Measurements from ENCODE around the gene CNOT6. TPM values are rescaled to one million over a fixed set of nuclear protein-coding genes. Genes with fewer than 3 reads are reported as not detected.
A peak's percentile ranks its signal among the peaks of the same experiment; 100 is the strongest.

The CNOT6 gene
- polyA plus RNA-seq, 6 donors from 2014 or later, result 0.84 to 8.8 (median 6.3) TPM

DNA sequence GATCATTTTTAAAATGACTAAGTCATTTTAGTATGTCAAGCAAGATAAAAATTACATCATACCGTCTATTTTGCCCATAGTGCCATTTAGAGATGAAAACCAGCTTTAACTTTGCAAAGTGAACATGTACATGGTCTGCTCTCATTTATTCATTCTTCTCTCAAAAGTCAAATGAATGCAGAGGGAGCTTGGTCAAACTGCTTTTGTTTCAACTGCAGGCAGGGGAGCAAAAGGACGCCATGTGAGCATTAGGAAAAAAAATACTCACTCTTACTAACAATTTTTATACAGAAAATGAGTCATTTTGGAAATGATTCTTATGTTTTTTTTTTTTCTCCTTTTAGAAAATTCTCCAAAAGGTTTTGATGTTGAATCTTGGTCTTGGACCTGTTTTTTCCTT lies 81.4 kb downstream of the CNOT6 start:
- H3K36me3 Mint-ChIP-seq, result peaks cover 22 to 28% of the 10 kb centered on the region in 2 donors

DNA sequence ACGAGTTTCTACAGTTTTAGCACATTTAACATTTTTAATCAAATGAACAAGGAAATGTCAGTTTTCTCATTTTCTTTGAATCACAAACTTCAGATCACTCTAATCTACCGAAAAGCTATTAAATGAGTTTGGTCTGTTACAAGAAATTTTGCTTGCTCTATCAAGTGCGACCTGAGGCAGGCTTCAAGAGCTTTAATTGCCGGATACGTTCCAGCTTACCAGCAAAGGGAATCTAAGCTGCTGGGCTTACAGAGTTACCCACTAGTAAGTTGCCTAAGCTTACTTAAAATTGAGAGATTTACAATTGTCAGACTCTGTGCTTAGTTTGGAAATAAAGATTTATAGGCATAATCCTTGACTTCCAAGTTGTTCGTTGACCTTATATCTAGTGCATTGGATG lies 86.5 kb downstream of the CNOT6 start:
- no peak for DNase-seq
- peak overlapping the region in 1 of 8 donors; percentile 5 for H3K4me3 Mint-ChIP-seq
- H3K9me3 Mint-ChIP-seq, result peaks cover 0 to 20% (median 7%) of the 10 kb centered on the region in 7 donors
- peaks cover 0 to 5% (median 0%) of the 10 kb centered on the region in 3 donors for H3K27me3 Mint-ChIP-seq
- H3K27ac Mint-ChIP-seq, result peak overlapping the region in 1 of 6 donors; percentile 3
- H3K4me1 Mint-ChIP-seq, result no peaks in the 10 kb centered on the region
- ATAC-seq (ENCODE audit: low read depth in 2 of 2), result no peak
- peaks cover 0 to 15% of the 10 kb centered on the region in 2 donors for H3K36me3 Mint-ChIP-seq

More for the DNA sequence above, 81.4 kb downstream of the CNOT6 start:
- H3K4me1 Mint-ChIP-seq, result peaks cover 0 to 4% (median 0%) of the 10 kb centered on the region in 3 donors
- no peaks in the 10 kb centered on the region for H3K9me3 Mint-ChIP-seq
- ATAC-seq (ENCODE audit: low read depth in 2 of 2) (no peak), DNase-seq (no peak)
- H3K27ac Mint-ChIP-seq, result peak overlapping the region in 1 of 6 donors; percentile 26
- no peak overlapping the region for H3K4me3 Mint-ChIP-seq
- H3K27me3 Mint-ChIP-seq, result no peaks in the 10 kb centered on the region

DNA sequence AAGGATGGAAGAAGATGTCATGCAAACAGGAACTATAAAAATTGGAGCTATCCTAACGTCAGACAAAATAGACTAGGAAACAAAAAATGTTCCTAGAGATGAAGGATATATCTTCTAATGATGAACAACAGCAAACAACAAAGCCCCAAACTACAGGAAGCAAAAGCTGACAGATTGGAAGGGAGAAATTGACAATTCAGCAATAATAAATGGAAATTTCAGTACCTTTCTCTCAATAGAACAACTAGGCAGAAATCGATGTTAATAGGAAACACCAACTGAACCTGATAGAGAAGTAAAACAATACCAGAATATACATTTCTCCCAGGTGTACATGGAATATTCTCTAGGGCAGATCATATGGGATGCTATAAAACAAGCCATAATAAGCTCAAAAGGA lies 89.6 kb downstream of the CNOT6 start:
- H3K27ac Mint-ChIP-seq, result no peak overlapping the region
- H3K4me1 Mint-ChIP-seq, result no peaks in the 10 kb centered on the region
- H3K27me3 Mint-ChIP-seq, result peaks cover 0 to 11% (median 10%) of the 10 kb centered on the region in 3 donors
- peaks cover 0 to 20% (median 7%) of the 10 kb centered on the region in 7 donors for H3K9me3 Mint-ChIP-seq
- H3K36me3 Mint-ChIP-seq, result no peaks in the 10 kb centered on the region
- no peak overlapping the region for H3K4me3 Mint-ChIP-seq
- ATAC-seq (ENCODE audit: low read depth in 2 of 2) (no peak), DNase-seq (no peak)

DNA sequence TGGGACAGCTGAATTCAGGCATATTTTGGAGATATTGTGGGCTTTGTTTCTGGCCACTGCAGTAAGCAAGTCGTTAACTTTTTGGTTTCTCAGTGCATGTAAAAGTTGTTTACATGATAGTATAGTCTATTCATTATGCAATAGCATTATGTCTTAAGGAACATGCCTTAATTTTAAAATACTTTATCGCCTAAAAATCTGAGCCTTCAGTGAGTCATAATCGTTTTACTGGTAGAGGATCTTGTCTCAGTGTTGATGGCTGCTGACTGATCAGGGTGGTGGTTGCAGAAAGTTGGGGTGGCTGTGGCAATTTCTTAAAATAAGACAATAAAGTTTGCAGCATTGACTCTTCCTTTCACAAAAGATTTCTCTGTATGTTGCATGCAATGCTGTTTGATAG lies 92.0 kb downstream of the CNOT6 start:
- no peak for DNase-seq

DNA sequence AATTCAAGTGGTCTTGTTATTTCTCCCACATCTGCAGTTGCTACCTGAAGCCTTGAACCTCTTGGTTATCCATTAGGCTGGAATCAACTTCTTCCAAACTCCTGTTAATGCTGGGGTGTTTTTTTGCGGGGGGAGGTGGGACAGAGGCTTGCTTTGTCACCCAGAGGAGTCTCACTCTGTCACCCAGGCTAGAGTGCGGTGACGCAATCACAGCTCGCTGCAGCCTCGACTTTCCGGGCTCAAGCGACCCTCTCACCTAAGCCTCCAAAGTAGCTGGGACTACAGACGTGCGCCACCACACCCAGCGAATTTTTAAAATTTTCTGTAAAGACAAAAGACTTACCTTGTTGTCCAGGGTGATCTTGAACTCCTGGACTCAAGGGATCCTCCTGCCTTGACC lies 92.7 kb downstream of the CNOT6 start:
- Mint-ChIP-seq H3K4me3 (no peak overlapping the region), H3K36me3 (peaks cover 0 to 1% of the 10 kb centered on the region in 2 donors), H3K27ac (no peak overlapping the region), H3K4me1 (peaks cover 0 to under 1% (median 0%) of the 10 kb centered on the region in 3 donors), H3K27me3 (peaks cover 2 to 23% (median 12%) of the 10 kb centered on the region in 3 donors), H3K9me3 (peaks cover 0 to 20% (median 7%) of the 10 kb centered on the region in 7 donors)
- ATAC-seq (ENCODE audit: low read depth in 2 of 2) (no peak), DNase-seq (no peak)

More for the DNA sequence above, 92.0 kb downstream of the CNOT6 start:
- Mint-ChIP-seq H3K36me3 (no peaks in the 10 kb centered on the region), H3K4me1 (no peaks in the 10 kb centered on the region), H3K27me3 (peaks cover 0 to 22% (median 12%) of the 10 kb centered on the region in 3 donors), H3K9me3 (peaks cover 0 to 20% (median 7%) of the 10 kb centered on the region in 7 donors), H3K27ac (no peak overlapping the region), H3K4me3 (no peak overlapping the region)
- no peak for ATAC-seq (ENCODE audit: low read depth in 2 of 2)

DNA sequence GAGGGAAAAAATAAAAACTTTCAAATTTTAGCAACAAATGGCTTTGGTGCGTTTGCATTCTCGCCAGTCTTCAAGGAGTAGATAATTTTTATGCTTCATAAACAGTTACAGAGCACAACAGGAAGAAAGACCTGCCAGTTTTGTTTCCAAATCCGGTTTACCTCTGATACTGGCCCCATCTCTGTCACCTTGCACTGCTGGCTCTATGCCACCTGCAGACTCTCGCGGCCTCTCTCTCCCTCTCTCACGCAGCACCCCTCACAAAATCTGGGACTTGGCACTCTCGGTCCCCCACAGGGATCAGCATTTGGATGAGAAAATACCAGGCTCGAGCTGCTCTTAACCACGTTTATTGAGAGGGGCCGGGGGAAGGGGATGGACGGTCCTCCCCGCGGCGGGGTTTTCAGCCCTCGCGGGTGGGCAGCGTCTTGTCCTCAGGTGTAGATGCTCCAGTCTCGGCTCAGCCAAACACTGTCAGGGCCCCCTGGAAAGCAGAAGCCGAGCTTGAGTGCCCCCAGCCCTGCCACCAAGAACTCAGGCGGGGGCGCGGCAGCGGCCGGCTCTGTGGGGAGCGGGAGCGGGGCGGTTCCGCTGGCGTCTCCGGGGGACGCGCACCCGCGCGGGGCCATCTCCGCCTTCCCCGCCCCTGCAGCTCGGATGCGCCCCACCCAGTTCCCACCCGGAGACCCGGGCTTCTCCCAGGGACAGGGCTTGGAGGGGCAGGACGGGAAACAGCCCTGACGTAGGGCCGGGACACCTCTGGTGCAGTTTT lies 95.8 kb downstream of the CNOT6 start:
- no peak for DNase-seq
- H3K27me3 Mint-ChIP-seq, result peaks cover 24 to 51% (median 24%) of the 10 kb centered on the region in 3 donors
- no peak overlapping the region for H3K27ac Mint-ChIP-seq
- H3K9me3 Mint-ChIP-seq, result peaks cover 0 to 4% (median under 1%) of the 10 kb centered on the region in 7 donors
- peaks cover 4 to 5% (median 4%) of the 10 kb centered on the region in 3 donors for H3K4me1 Mint-ChIP-seq
- no peak overlapping the region for H3K4me3 Mint-ChIP-seq
- peaks cover 0 to 8% of the 10 kb centered on the region in 2 donors for H3K36me3 Mint-ChIP-seq
- no peak for ATAC-seq (ENCODE audit: low read depth in 2 of 2)

DNA sequence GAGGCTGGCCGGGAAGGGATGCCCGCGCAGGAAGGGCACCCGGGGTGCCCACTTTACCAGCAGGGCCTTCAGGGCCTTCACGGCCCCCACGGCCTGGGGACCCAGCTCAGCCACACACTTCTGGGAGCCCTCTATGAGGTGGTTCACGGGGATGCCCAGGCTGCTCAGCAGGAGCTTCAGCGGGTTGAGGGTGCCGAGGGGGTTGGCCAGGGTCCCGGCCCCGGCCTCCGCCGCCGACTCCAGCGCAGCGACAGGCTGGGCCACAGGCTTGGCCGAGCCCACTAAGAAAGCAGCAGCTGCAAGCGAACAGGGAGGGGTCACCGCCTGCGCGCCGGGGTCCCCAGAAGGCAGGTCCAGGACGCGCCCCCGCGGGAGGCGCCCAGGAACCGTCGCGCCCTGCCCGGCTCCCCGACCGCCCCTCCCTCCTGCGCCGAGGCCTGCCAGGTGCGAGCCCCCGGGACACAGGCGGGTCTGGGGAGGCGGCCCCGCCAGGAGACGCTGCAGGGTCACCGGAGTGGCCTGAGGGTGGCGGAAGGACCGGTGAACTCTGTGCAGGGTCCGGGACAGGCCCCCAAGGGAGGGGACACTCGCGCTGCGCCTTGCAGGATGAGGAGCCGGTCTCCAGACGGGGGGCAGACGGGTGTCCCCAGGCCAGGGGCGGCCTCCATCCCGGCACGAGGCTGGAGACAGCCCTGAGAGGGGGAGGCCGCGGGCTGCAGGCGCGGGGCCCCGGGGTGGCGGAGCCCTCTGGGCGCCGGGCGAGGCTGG lies 96.5 kb downstream of the CNOT6 start:
- no peak for ATAC-seq (ENCODE audit: low read depth in 2 of 2)
- DNase-seq, result no peak
- Mint-ChIP-seq H3K4me1 (peaks cover 4 to 5% (median 4%) of the 10 kb centered on the region in 3 donors), H3K36me3 (peaks cover 0 to 8% of the 10 kb centered on the region in 2 donors), H3K4me3 (no peak overlapping the region), H3K27me3 (peaks cover 20 to 51% (median 24%) of the 10 kb centered on the region in 3 donors), H3K27ac (no peak overlapping the region), H3K9me3 (peaks cover 0 to 4% (median 0%) of the 10 kb centered on the region in 7 donors)

DNA sequence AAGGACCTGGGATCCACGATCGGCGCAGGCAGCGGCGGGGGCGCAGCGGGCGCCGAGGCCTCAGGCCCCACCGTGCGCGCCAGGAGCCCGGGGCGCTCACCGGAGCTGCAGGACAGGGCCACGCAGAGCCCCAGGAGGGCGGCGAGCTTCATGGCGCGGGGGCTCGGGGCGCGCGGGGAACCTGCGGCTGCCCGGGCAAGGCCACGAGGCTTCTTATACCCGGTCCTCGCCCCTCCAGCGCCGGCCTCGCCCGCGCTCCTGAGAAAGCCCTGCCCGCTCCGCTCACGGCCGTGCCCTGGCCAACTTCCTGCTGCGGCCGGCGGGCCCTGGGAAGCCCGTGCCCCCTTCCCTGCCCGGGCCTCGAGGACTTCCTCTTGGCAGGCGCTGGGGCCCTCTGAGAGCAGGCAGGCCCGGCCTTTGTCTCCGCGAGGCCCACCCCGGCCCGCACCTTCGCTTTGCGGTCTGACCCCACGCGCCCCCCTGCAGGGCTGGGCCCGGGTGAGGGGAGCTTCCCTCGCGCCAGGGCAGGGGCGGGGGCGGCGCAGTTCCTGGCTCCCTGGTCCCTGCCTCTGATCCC lies 97.2 kb downstream of the CNOT6 start, which contains the start of gene SCGB3A1:
Gene SCGB3A1, minus strand, starts transcription at position 189 of the 577 bp plus-strand sequence. Its CDS starts 37 bp downstream, at position 152.
- peaks cover 0 to 4% (median 0%) of the 10 kb centered on the region in 7 donors for H3K9me3 Mint-ChIP-seq
- no peak for ATAC-seq (ENCODE audit: low read depth in 2 of 2)
- H3K36me3 Mint-ChIP-seq, result peaks cover 0 to 8% of the 10 kb centered on the region in 2 donors
- H3K27me3 Mint-ChIP-seq, result peaks cover 24 to 51% (median 24%) of the 10 kb centered on the region in 3 donors
- peaks cover 4 to 5% (median 4%) of the 10 kb centered on the region in 3 donors for H3K4me1 Mint-ChIP-seq
- H3K27ac Mint-ChIP-seq, result no peak within 1 kb of the TSS
- no peak for DNase-seq
- peak within 1 kb of the TSS in 4 of 8 donors; percentile 3 to 81 (median 38) for H3K4me3 Mint-ChIP-seq

DNA sequence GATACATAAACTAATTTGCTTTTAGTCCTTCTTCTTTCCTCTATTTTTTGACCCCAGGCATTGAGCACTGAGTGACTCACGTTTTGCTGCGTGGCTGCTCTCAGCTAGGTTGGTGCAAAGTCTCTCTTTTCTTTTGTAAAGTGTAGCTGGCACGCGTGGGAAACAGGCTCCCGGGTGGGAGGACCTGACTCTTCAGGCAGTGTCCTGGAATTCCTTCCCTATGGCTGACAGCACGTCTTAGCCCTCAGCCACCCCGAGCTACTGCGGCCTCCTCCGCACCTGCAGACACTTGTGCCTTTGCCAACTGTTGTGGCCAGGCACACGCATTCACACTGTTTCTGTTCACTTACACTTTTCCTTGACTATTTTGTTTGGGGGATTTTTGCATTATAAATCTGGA lies 98.0 kb downstream of the CNOT6 start:
- H3K9me3 Mint-ChIP-seq, result peaks cover 0 to 4% (median 0%) of the 10 kb centered on the region in 7 donors
- no peak overlapping the region for H3K27ac Mint-ChIP-seq
- peaks cover 4 to 5% (median 4%) of the 10 kb centered on the region in 3 donors for H3K4me1 Mint-ChIP-seq
- DNase-seq, result no peak
- ATAC-seq (ENCODE audit: low read depth in 2 of 2), result no peak
- peaks cover 24 to 46% (median 24%) of the 10 kb centered on the region in 3 donors for H3K27me3 Mint-ChIP-seq
- H3K36me3 Mint-ChIP-seq, result peaks cover 0 to 8% of the 10 kb centered on the region in 2 donors
- H3K4me3 Mint-ChIP-seq, result peak overlapping the region in 4 of 8 donors; percentile 3 to 81 (median 38)

DNA sequence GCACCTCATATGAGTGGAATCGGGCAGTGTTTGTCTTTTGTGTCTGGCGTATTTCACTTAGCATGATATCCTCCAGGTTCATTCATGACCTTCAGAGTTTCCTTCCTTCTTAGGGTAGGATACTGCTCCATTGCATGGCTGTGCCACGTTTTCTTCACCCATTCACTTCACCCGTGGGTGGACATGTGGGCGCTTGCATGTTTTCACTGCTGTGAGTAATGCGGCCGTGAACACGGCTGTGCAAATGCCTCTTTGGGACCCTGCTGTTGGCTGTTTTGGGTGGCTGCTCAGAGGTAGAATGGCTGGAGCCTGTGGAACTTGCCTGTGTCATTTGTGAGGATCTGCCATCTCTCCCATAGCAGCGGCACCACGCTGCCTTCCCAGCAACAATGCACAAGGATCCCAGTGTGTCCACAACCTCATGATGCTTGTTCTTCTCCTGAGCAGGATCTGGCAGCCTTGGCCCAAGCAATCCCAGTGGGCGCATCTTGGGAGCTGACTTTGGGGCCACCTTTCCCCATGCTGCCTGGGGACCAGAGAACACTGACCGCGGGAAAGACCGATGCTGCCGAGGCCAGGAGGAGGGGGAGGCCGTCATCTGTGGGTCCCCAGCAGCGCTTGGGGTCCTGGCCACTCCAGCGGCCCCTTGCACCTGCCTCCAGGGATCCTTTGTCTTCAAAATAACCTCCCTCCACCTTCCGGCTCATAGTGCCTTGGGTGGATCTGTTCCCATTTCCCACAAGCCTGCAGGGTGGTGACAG lies 99.4 kb downstream of the CNOT6 start:
- Mint-ChIP-seq H3K9me3 (peaks cover 0 to 4% (median 0%) of the 10 kb centered on the region in 7 donors), H3K4me3 (no peak overlapping the region), H3K4me1 (peaks cover 4 to 5% (median 4%) of the 10 kb centered on the region in 3 donors), H3K27me3 (peaks cover 20 to 41% (median 25%) of the 10 kb centered on the region in 3 donors), H3K27ac (peak overlapping the region in 1 of 6 donors; percentile 73), H3K36me3 (peaks cover 0 to 8% of the 10 kb centered on the region in 2 donors)
- DNase-seq (no peak), ATAC-seq (ENCODE audit: low read depth in 2 of 2) (no peak)

DNA sequence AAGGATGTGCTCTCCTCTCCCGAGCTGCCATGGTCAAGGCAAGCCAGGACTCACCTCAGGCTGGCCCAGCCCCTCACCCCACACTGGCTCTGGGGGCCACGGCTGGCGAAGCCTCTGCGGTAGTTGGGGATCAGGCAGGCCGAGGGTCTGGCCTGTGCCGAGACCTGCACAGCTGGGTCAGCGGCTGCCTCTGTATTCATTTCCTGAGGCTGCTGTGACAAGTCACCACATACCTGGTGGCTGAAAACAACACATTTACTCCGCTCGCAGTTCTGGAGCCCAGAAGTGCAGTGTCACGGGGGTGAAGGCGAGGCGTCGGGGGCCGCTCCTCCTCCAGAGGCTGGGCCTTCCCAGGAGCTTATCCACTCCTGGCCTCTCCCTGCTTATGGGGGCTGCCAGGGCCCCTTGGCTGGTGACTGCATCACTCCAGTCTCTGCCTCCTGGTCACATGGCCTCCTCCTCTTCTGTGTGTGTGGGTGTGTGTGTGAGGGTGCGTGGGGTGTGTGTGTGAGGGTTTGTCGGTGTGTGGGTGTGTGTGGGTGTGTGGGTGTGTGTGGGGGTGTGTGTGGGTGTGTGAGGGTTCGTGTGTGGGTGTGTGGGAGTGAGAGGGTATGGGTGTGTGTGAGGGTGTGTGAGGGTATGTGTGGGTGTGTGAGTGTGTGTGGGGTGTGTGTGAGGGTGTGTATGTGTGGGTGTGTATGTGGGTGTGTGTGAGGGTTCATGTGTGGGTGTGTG lies 100.3 kb downstream of the CNOT6 start:
- Mint-ChIP-seq H3K4me1 (peaks cover 4 to 5% (median 4%) of the 10 kb centered on the region in 3 donors), H3K9me3 (peaks cover 0 to 4% (median 0%) of the 10 kb centered on the region in 7 donors), H3K4me3 (no peak overlapping the region), H3K27me3 (peaks cover 18 to 35% (median 32%) of the 10 kb centered on the region in 3 donors), H3K36me3 (peaks cover 0 to 8% of the 10 kb centered on the region in 2 donors), H3K27ac (peak overlapping the region in 1 of 6 donors; percentile 65)
- no peak for DNase-seq
- ATAC-seq (ENCODE audit: low read depth in 2 of 2), result no peak

DNA sequence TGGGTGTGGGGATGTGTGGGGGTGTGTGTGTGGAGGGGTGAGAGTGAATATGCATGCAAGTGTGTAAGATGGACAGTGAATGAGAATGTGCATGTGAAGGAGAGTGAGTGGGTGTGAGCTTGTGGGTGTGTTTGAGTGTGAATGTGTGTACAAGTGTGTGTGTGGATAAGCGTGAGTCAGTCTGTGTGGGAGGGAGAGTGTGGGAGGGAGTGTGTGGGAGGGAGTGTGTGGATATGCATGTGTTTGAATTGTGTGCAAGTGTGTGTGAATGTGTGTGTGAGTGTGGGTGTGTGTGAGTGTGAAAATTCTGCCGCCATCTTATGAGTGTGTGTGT lies 100.8 kb downstream of the CNOT6 start:
- DNase-seq, result no peak
- Mint-ChIP-seq H3K27me3 (peaks cover 18 to 32% (median 30%) of the 10 kb centered on the region in 3 donors), H3K4me1 (peaks cover 4 to 5% (median 4%) of the 10 kb centered on the region in 3 donors), H3K4me3 (no peak overlapping the region), H3K36me3 (peaks cover 0 to 8% of the 10 kb centered on the region in 2 donors), H3K27ac (peak overlapping the region in 1 of 6 donors; percentile 58), H3K9me3 (peaks cover 0 to 4% (median 0%) of the 10 kb centered on the region in 7 donors)
- ATAC-seq (ENCODE audit: low read depth in 2 of 2), result no peak
